Left forelimb (tissue), 1 donor: ENCODE results near the gene SP2.

Experiments
- DNase-seq: peaks from one replicate; pipeline ENCODE4 v3.0.0-alpha.2; 2018; ENCODE audit warnings: low spot score

SP2 gene

GRCh38 chr17:47889734-47890529 lies 6.1 kb upstream of the SP2 start:
- peak; percentile 89 for DNase-seq

- no peak for DNase-seq
These were observed 4.4 kb upstream of the SP2 start for GRCh38 chr17:47891545-47892088.

GRCh38 chr17:47894498-47895346 lies 1.3 kb upstream of the SP2 start:
- no peak for DNase-seq

GRCh38 chr17:47895347-47895855 lies 635 bp upstream of the SP2 start:
- no peak for DNase-seq

GRCh38 chr17:47896672-47897490 lies 845 bp downstream of the SP2 start:
- DNase-seq = no peak

GRCh38 chr17:47897561-47897960 lies 1.5 kb downstream of the SP2 start:
- DNase-seq = no peak

- no peak for DNase-seq
These were observed 2.2 kb downstream of the SP2 start for GRCh38 chr17:47898241-47898640.

- DNase-seq = no peak
These were observed 3.6 kb downstream of the SP2 start for GRCh38 chr17:47899643-47900042.

GRCh38 chr17:47901423-47901822 lies 5.4 kb downstream of the SP2 start:
- DNase-seq = no peak

GRCh38 chr17:47902039-47902744 lies 6.2 kb downstream of the SP2 start:
- DNase-seq = no peak

GRCh38 chr17:47905221-47905733 lies 9.2 kb downstream of the SP2 start:
- peak; percentile 78 for DNase-seq

- DNase-seq = no peak
These were observed 10.4 kb downstream of the SP2 start for GRCh38 chr17:47906443-47906842.

- no peak for DNase-seq
These were observed 12.0 kb downstream of the SP2 start for GRCh38 chr17:47907932-47908562.

GRCh38 chr17:47913050-47913449 lies 17.0 kb downstream of the SP2 start:
- DNase-seq = no peak

- DNase-seq = no peak
These were observed 18.4 kb downstream of the SP2 start for GRCh38 chr17:47914306-47914948.

- peak; percentile 75 for DNase-seq
These were observed 19.9 kb downstream of the SP2 start for GRCh38 chr17:47915776-47916398.

GRCh38 chr17:47916489-47917208 lies 20.6 kb downstream of the SP2 start:
- no peak for DNase-seq

- no peak for DNase-seq
These were observed 21.5 kb downstream of the SP2 start for GRCh38 chr17:47917581-47917980.

- no peak for DNase-seq
These were observed 22.0 kb downstream of the SP2 start for GRCh38 chr17:47918006-47918405.
